ENCODE results near the gene POLR2B.

POLR2B gene

DNA sequence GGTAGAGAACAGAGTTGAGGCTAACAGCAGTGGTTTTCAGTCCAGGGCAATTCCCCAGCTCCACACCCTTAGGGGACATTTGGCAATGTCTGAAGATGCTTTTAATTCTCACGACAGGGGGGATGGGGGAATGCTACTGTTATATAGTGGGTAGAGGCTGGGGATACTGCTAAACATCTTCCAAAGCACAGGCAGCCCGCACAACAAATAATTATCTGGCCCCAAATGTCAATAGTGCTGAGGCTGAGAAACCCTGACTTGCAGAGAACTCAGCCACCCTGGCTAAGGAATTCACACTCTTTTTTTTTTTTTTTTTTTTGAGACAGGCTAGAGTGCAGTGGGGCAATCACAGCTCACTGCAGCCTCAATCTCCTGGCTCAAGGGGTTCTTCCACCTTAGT lies 60.6 kb downstream of the POLR2B start:
- TF ChIP-seq, protein P1, sequence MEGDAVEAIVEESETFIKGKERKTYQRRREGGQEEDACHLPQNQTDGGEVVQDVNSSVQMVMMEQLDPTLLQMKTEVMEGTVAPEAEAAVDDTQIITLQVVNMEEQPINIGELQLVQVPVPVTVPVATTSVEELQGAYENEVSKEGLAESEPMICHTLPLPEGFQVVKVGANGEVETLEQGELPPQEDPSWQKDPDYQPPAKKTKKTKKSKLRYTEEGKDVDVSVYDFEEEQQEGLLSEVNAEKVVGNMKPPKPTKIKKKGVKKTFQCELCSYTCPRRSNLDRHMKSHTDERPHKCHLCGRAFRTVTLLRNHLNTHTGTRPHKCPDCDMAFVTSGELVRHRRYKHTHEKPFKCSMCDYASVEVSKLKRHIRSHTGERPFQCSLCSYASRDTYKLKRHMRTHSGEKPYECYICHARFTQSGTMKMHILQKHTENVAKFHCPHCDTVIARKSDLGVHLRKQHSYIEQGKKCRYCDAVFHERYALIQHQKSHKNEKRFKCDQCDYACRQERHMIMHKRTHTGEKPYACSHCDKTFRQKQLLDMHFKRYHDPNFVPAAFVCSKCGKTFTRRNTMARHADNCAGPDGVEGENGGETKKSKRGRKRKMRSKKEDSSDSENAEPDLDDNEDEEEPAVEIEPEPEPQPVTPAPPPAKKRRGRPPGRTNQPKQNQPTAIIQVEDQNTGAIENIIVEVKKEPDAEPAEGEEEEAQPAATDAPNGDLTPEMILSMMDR (IDR thresholded peaks at IDR 0.05): no peak
- H3K27ac ChIP-seq: no peak overlapping the region
- no peak overlapping the region for H3K4me3 ChIP-seq (ENCODE audit: low read depth, low read length)

DNA sequence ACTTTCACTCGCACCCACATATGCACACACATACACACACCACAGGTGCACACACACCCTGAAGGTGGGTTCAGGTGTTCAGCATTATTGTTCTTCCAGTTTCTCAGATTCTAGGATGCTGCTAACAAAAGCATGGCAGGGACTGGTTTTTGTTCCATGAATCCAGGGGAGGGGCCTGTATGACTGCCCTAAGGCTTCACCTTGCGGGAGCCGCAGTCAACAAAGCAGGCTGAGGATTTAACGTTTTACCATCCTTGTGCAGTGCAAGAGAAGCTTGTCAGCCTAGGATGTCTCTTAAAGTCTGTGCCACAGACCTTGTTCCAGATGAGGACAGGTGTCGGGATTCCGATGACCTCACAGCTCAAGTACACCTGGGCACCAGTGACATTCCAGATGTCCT lies 61.8 kb downstream of the POLR2B start:
- Histone ChIP-seq H3K4me1 (no peaks in the 10 kb centered on the region), H3K36me3 (ENCODE audit: control insufficient read depth, insufficient read depth, low read length) (no peaks in the 10 kb centered on the region), H3K27ac (no peak overlapping the region), H3K27me3 (ENCODE audit: control insufficient read depth, insufficient read depth, low read length) (no peaks in the 10 kb centered on the region), H3K4me2 (ENCODE audit: low read length) (no peak overlapping the region), H3K9ac (no peak overlapping the region), H2AFZ (no peak overlapping the region), H3K4me3 (ENCODE audit: low read depth, low read length) (no peak overlapping the region), H3K9me3 (ENCODE audit: control insufficient read depth, low read length) (no peaks in the 10 kb centered on the region), H3K79me2 (no peaks in the 10 kb centered on the region)
- TF ChIP-seq, protein P1 (IDR thresholded peaks at IDR 0.05): no peak

More for the DNA sequence above, 60.6 kb downstream of the POLR2B start:
- no peaks in the 10 kb centered on the region for H3K27me3 ChIP-seq (ENCODE audit: control insufficient read depth, insufficient read depth, low read length)
- no peaks in the 10 kb centered on the region for H3K79me2 ChIP-seq
- no peaks in the 10 kb centered on the region for H3K4me1 ChIP-seq
- no peak overlapping the region for H2AFZ ChIP-seq
- H3K9ac ChIP-seq: no peak overlapping the region
- no peak overlapping the region for H3K4me2 ChIP-seq (ENCODE audit: low read length)
- H3K36me3 ChIP-seq (ENCODE audit: control insufficient read depth, insufficient read depth, low read length): no peaks in the 10 kb centered on the region
- no peaks in the 10 kb centered on the region for H3K9me3 ChIP-seq (ENCODE audit: control insufficient read depth, low read length)

DNA sequence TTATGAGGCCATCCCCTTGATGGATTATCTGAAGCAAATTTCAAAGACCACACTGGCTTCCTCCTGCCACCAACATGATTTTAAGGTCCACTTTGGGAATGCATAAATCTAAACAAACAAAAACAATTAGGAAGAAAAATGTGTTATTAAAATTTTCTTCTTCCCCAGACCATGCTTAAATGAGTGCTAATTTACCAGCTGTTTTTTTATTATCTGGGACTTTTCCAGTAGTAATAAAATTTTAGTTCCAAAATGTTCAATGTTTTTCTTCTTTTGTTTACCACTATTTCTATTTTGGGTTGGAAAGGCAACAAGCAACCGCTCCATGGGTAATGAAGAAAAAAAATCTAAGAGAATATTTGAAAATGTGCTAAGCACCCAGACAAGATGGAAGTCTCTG lies 62.3 kb downstream of the POLR2B start:
- Histone ChIP-seq H3K4me3 (ENCODE audit: low read depth, low read length) (no peak overlapping the region), H3K9me3 (ENCODE audit: control insufficient read depth, low read length) (no peaks in the 10 kb centered on the region), H3K27ac (no peak overlapping the region), H3K36me3 (ENCODE audit: control insufficient read depth, insufficient read depth, low read length) (no peaks in the 10 kb centered on the region), H3K79me2 (no peaks in the 10 kb centered on the region), H3K9ac (no peak overlapping the region), H3K4me1 (no peaks in the 10 kb centered on the region), H3K27me3 (ENCODE audit: control insufficient read depth, insufficient read depth, low read length) (no peaks in the 10 kb centered on the region), H2AFZ (no peak overlapping the region), H3K4me2 (ENCODE audit: low read length) (no peak overlapping the region)
- TF ChIP-seq, protein P1 (IDR thresholded peaks at IDR 0.05): no peak

DNA sequence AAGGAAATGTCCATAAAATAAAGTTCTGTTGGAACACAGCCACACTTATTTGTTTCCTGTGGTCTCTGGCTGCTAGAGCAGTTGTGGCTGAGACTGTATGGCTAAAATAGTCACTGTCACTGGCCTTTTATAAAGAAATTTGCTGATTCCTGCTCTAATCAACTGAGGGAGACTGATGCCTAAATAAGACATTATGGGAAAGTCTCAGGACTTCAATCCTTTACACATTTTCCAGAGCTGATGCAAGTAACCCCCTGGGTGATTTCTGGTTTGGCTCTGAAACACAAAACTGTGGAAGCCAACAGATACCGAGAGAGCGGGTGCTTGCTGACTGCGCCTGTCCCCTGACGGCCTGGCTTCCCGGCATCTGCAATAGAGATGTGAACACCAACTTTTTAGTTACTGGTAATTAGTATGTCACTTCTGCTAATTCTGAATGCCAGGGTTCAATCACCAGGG lies 64.0 kb downstream of the POLR2B start:
- H3K27ac ChIP-seq: peak overlapping the region; percentile 26

More for the DNA sequence above, 64.0 kb downstream of the POLR2B start:
- no peaks in the 10 kb centered on the region for H3K79me2 ChIP-seq
- H3K9me3 ChIP-seq (ENCODE audit: control insufficient read depth, low read length): no peaks in the 10 kb centered on the region
- H3K4me2 ChIP-seq (ENCODE audit: low read length): no peak overlapping the region
- no peaks in the 10 kb centered on the region for H3K36me3 ChIP-seq (ENCODE audit: control insufficient read depth, insufficient read depth, low read length)
- H3K9ac ChIP-seq: no peak overlapping the region
- TF ChIP-seq, protein P1 (IDR thresholded peaks at IDR 0.05): no peak
- H3K27me3 ChIP-seq (ENCODE audit: control insufficient read depth, insufficient read depth, low read length): no peaks in the 10 kb centered on the region
- no peaks in the 10 kb centered on the region for H3K4me1 ChIP-seq
- no peak overlapping the region for H3K4me3 ChIP-seq (ENCODE audit: low read depth, low read length)
- H2AFZ ChIP-seq: no peak overlapping the region
